Endodermal cell (in vitro differentiated cells): Measurements from ENCODE around the gene TEX2. TPM values are rescaled to one million over a fixed set of nuclear protein-coding genes. Genes with fewer than 3 reads are reported as not detected.
A peak's percentile ranks its signal among the peaks of the same experiment; 100 is the strongest.

ENCODE experiments used
- DNase-seq: peaks from one replicate; pipeline ENCODE4 v3.0.0-alpha.2; 2017
- H3K27ac ChIP-seq: 2 replicates; pipeline ENCODE4 v1.5.1; 2013; ENCODE audit warnings: mild to moderate bottlenecking, low read depth, low read length, moderate library complexity
- H3K27me3 ChIP-seq: 2 replicates; pipeline ENCODE4 v1.6.1; 2013; ENCODE audit warnings: mild to moderate bottlenecking, low read length, moderate library complexity; ENCODE audit not compliant: insufficient read depth, control insufficient read depth, poor library complexity, severe bottlenecking
- H3K36me3 ChIP-seq: 2 replicates; pipeline ENCODE4 v1.7.0; 2013; ENCODE audit warnings: mild to moderate bottlenecking, low read length, moderate library complexity; ENCODE audit not compliant: control insufficient read depth, insufficient read depth
- H3K4me1 ChIP-seq: one replicate; pipeline ENCODE4 v1.7.0; 2013; ENCODE audit warnings: low read length; ENCODE audit not compliant: control insufficient read depth, insufficient read depth
- H3K4me3 ChIP-seq: 2 replicates; pipeline ENCODE4 v1.5.1; 2013; ENCODE audit warnings: mild to moderate bottlenecking, low read length, moderate library complexity
- H3K9ac ChIP-seq: 2 replicates; pipeline ENCODE4 v1.6.1; 2013; ENCODE audit warnings: mild to moderate bottlenecking, low read length, moderate library complexity; ENCODE audit not compliant: poor library complexity, severe bottlenecking; ENCODE audit errors: extremely low read depth
- H3K9me3 ChIP-seq: 2 replicates; pipeline ENCODE4 v1.6.1; 2013; ENCODE audit warnings: mild to moderate bottlenecking, low read length, moderate library complexity; ENCODE audit not compliant: control insufficient read depth
- H3K27ac Mint-ChIP-seq: 2 replicates; pipeline ENCODE4 v1.8.0; 2020; ENCODE audit warnings: mixed read lengths
- H3K27me3 Mint-ChIP-seq: 2 replicates; pipeline ENCODE4 v1.8.0; 2021; ENCODE audit warnings: mild to moderate bottlenecking, mixed read lengths; ENCODE audit not compliant: insufficient read depth
- H3K36me3 Mint-ChIP-seq: 2 replicates; pipeline ENCODE4 v1.8.0; 2020; ENCODE audit warnings: low read depth, mixed read lengths
- H3K4me1 Mint-ChIP-seq: 2 replicates; pipeline ENCODE4 v1.8.0; 2020; ENCODE audit warnings: mixed read lengths
- H3K4me3 Mint-ChIP-seq: 2 replicates; pipeline ENCODE4 v1.8.0; 2020; ENCODE audit warnings: mild to moderate bottlenecking, moderate library complexity, mixed read lengths
- H3K9me3 Mint-ChIP-seq: 2 replicates; pipeline ENCODE4 v1.8.0; 2020; ENCODE audit warnings: mild to moderate bottlenecking, mixed read lengths
- CTCF ChIP-seq: fragments of 200-600 bp; sonication (generic); conservative IDR thresholded peaks from 2 replicates; pipeline ENCODE4 v1.5.0; 2021; ENCODE audit warnings: antibody characterized with exemption, mild to moderate bottlenecking
- WGBS, 2 experiments: methylation state at CpG; one replicate each; pipeline versions ENCODE4 v1.1.5 to v1.1.7; 2013; ENCODE audit warnings: missing lambda C conversion rate in 2 of 2, mixed read lengths in 1 of 2; ENCODE audit not compliant: insufficient coverage in 1 of 2, insufficient read length in 1 of 2; 5-methylcytosine and 5-hydroxymethylcytosine counted together
- total RNA-seq, 2 donors: library from RNA; stranded (reverse); fragmentation: NEBNext Ultra II Directional in 1 of 2; extraction: Animal tissue kit (Norgen Biotek cat#: 25700) in 1 of 2; gene quantifications; 2 replicates in 1 of 2; 3 replicates in 1 of 2; pipeline ENCODE4 v1.2.1, GENCODE V29; 2021

The TEX2 gene
- total RNA-seq, 2 donors from 2014 or later = 11.6 to 13.1 TPM

- peaks cover 16% of the 10 kb centered on the region for H3K9me3 ChIP-seq
- H3K4me3 ChIP-seq = no peak overlapping the region
- H3K27me3 Mint-ChIP-seq = peaks cover 2% of the 10 kb centered on the region
- H3K9me3 Mint-ChIP-seq = peaks cover 29% of the 10 kb centered on the region
- H3K36me3 Mint-ChIP-seq = peaks cover 1% of the 10 kb centered on the region
- TF ChIP-seq CTCF = peak; percentile 66
- H3K27ac ChIP-seq = no peak overlapping the region
- no peak overlapping the region for H3K9ac ChIP-seq
- H3K4me1 ChIP-seq = no peaks in the 10 kb centered on the region
- no peak overlapping the region for H3K4me3 Mint-ChIP-seq
- DNase-seq = no peak
- no peaks in the 10 kb centered on the region for H3K36me3 ChIP-seq
- no peaks in the 10 kb centered on the region for H3K4me1 Mint-ChIP-seq
- H3K27ac Mint-ChIP-seq = no peak overlapping the region
- no peaks in the 10 kb centered on the region for H3K27me3 ChIP-seq
- WGBS, 2 experiments = 76 to 86% methylated on average over 8 to 9 of the region's 9 CpGs
Observed at GRCh38 chr17:64291268-64291851, 28.3 kb upstream of the TEX2 start.

- peaks cover 1% of the 10 kb centered on the region for H3K36me3 Mint-ChIP-seq
- no peak for DNase-seq
- H3K27me3 Mint-ChIP-seq = peaks cover 2% of the 10 kb centered on the region
- Histone ChIP-seq H3K4me3 (no peak overlapping the region), H3K36me3 (no peaks in the 10 kb centered on the region), H3K9me3 (peaks cover 16% of the 10 kb centered on the region), H3K27ac (no peak overlapping the region), H3K9ac (no peak overlapping the region), H3K27me3 (no peaks in the 10 kb centered on the region), H3K4me1 (no peaks in the 10 kb centered on the region)
- peaks cover 29% of the 10 kb centered on the region for H3K9me3 Mint-ChIP-seq
- no peak overlapping the region for H3K27ac Mint-ChIP-seq
- no peak for TF ChIP-seq CTCF
- H3K4me3 Mint-ChIP-seq = no peak overlapping the region
- H3K4me1 Mint-ChIP-seq = no peaks in the 10 kb centered on the region
- 77 to 82% methylated on average over 2 to 3 of the region's 4 CpGs for WGBS, 2 experiments
Observed at GRCh38 chr17:64289741-64290141, 26.7 kb upstream of the TEX2 start.

GRCh38 chr17:64282753-64283080 is 19.7 kb upstream of the TEX2 start:
- Histone ChIP-seq H3K9ac (no peak overlapping the region), H3K27me3 (no peaks in the 10 kb centered on the region), H3K9me3 (no peaks in the 10 kb centered on the region), H3K4me1 (no peaks in the 10 kb centered on the region), H3K36me3 (no peaks in the 10 kb centered on the region), H3K27ac (no peak overlapping the region), H3K4me3 (no peak overlapping the region)
- no peak for TF ChIP-seq CTCF
- Mint-ChIP-seq H3K36me3 (no peaks in the 10 kb centered on the region), H3K27me3 (peaks cover 1% of the 10 kb centered on the region), H3K27ac (no peak overlapping the region), H3K4me3 (no peak overlapping the region), H3K9me3 (no peaks in the 10 kb centered on the region), H3K4me1 (no peaks in the 10 kb centered on the region)
- no peak for DNase-seq
- 80 to 93% methylated on average over 1 to 4 of the region's 4 CpGs for WGBS, 2 experiments
